KMS-11 (cell line): ENCODE results near the gene FMNL2.

ENCODE experiments used
- H2AFZ ChIP-seq: fragments of 200-600 bp; sonication (generic); 2 replicates; pipeline ENCODE4 v1.6.1; 2016; ENCODE audit warnings: antibody characterized with exemption, mixed run types, low read depth
- H3K27ac ChIP-seq: fragments of 200-600 bp; sonication (generic); 2 replicates; pipeline ENCODE4 v1.6.1; 2016; ENCODE audit warnings: mild to moderate bottlenecking, mixed run types
- H3K27me3 ChIP-seq: fragments of 200-600 bp; sonication (generic); 2 replicates; pipeline ENCODE4 v1.6.1; 2017; ENCODE audit warnings: mild to moderate bottlenecking, low read depth, mixed run types, moderate library complexity; ENCODE audit not compliant: insufficient read depth
- H3K36me3 ChIP-seq: fragments of 200-600 bp; sonication (generic); 2 replicates; pipeline ENCODE4 v1.6.1; 2017; ENCODE audit warnings: mild to moderate bottlenecking, mixed run types; ENCODE audit not compliant: insufficient read depth
- H3K4me1 ChIP-seq: fragments of 200-600 bp; sonication (generic); 2 replicates; pipeline ENCODE4 v1.6.1; 2016; ENCODE audit warnings: mild to moderate bottlenecking, low read depth, mixed run types; ENCODE audit not compliant: poor library complexity, severe bottlenecking
- H3K4me2 ChIP-seq: fragments of 200-600 bp; sonication (generic); 2 replicates; pipeline ENCODE4 v1.7.0; 2016; ENCODE audit warnings: mild to moderate bottlenecking, mixed run types
- H3K4me3 ChIP-seq: fragments of 200-600 bp; sonication (generic); IDR thresholded peaks from 2 replicates; pipeline ENCODE4 v1.6.1; 2017; ENCODE audit warnings: low read depth, low read length, mixed read lengths; ENCODE audit not compliant: insufficient read depth
- H3K79me2 ChIP-seq: fragments of 200-600 bp; sonication (generic); 2 replicates; pipeline ENCODE4 v1.6.1; 2016; ENCODE audit warnings: low read depth, mixed run types; ENCODE audit not compliant: insufficient read depth
- H3K9ac ChIP-seq: fragments of 200-600 bp; sonication (generic); 2 replicates; pipeline ENCODE4 v1.6.1; 2016; ENCODE audit warnings: mild to moderate bottlenecking, mixed run types
- H4K20me1 ChIP-seq: fragments of 200-600 bp; sonication (generic); 2 replicates; pipeline ENCODE4 v1.6.1; 2016; ENCODE audit warnings: mild to moderate bottlenecking, mixed run types; ENCODE audit not compliant: insufficient read depth
- TF ChIP-seq, protein P1 (sequence below): fragments of 200-600 bp; sonication (generic); conservative IDR thresholded peaks from 2 replicates; pipeline ENCODE4 v1.6.1; 2017; ENCODE audit warnings: low read depth, mild to moderate bottlenecking, antibody characterized with exemption, low read length, moderate library complexity, mixed read lengths

FMNL2 gene

GRCh38 chr2:152650768-152651371, 315.9 kb downstream of the FMNL2 start:
- no peak overlapping the region for H2AFZ ChIP-seq
- no peak overlapping the region for H3K4me2 ChIP-seq
- no peak overlapping the region for H3K4me3 ChIP-seq
- no peak overlapping the region for H3K27ac ChIP-seq
- no peaks in the 10 kb centered on the region; the same call in 1 of the 2 replicates for H3K36me3 ChIP-seq
- TF ChIP-seq, protein P1, sequence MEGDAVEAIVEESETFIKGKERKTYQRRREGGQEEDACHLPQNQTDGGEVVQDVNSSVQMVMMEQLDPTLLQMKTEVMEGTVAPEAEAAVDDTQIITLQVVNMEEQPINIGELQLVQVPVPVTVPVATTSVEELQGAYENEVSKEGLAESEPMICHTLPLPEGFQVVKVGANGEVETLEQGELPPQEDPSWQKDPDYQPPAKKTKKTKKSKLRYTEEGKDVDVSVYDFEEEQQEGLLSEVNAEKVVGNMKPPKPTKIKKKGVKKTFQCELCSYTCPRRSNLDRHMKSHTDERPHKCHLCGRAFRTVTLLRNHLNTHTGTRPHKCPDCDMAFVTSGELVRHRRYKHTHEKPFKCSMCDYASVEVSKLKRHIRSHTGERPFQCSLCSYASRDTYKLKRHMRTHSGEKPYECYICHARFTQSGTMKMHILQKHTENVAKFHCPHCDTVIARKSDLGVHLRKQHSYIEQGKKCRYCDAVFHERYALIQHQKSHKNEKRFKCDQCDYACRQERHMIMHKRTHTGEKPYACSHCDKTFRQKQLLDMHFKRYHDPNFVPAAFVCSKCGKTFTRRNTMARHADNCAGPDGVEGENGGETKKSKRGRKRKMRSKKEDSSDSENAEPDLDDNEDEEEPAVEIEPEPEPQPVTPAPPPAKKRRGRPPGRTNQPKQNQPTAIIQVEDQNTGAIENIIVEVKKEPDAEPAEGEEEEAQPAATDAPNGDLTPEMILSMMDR, result no peak
- peaks cover 5% of the 10 kb centered on the region for H3K4me1 ChIP-seq
- no peaks in the 10 kb centered on the region for H3K79me2 ChIP-seq
- H4K20me1 ChIP-seq, result no peaks in the 10 kb centered on the region
- H3K27me3 ChIP-seq, result no peaks in the 10 kb centered on the region
- H3K9ac ChIP-seq, result no peak overlapping the region

DNA sequence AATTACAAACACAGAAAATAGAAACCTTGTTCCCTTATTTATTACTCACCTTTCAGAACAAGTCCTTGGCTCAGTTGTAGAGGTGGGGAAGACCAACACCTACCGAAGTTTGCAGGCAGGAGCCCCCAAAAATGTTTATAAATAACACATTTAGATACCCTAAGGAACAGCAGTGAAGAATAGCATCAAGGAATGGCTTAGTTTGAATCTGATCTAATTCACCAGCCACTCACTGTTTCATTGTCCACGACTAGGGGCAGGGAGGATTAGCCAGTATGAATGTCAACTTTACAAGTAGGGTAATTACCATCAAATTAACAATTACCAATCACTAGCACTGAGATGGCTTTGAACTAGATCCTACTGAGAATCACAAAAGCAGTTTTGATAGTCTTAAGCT, 316.9 kb downstream of the FMNL2 start:
- Histone ChIP-seq H3K79me2 (no peaks in the 10 kb centered on the region), H3K36me3 (no peaks in the 10 kb centered on the region; the same call in 1 of the 2 replicates)

GRCh38 chr2:152655880-152656279, 320.9 kb downstream of the FMNL2 start:
- Histone ChIP-seq H3K4me1 (no peaks in the 10 kb centered on the region), H3K27ac (no peak overlapping the region), H3K4me2 (no peak overlapping the region), H3K4me3 (no peak overlapping the region), H3K9ac (no peak overlapping the region), H3K27me3 (no peaks in the 10 kb centered on the region), H3K36me3 (peaks cover 6% of the 10 kb centered on the region; the same call in 1 of the 2 replicates), H2AFZ (no peak overlapping the region), H4K20me1 (no peaks in the 10 kb centered on the region), H3K79me2 (no peaks in the 10 kb centered on the region)
- TF ChIP-seq, protein P1, result no peak

More for the DNA sequence above, 316.9 kb downstream of the FMNL2 start:
- H2AFZ ChIP-seq, result no peak overlapping the region
- no peak overlapping the region for H3K27ac ChIP-seq
- H3K9ac ChIP-seq, result no peak overlapping the region
- TF ChIP-seq, protein P1, result no peak
- H4K20me1 ChIP-seq, result no peaks in the 10 kb centered on the region
- H3K27me3 ChIP-seq, result no peaks in the 10 kb centered on the region
- H3K4me2 ChIP-seq, result no peak overlapping the region
- H3K4me1 ChIP-seq, result peaks cover 5% of the 10 kb centered on the region
- H3K4me3 ChIP-seq, result no peak overlapping the region

- H3K79me2 ChIP-seq, result no peaks in the 10 kb centered on the region
- H3K27ac ChIP-seq, result no peak overlapping the region
- H3K4me3 ChIP-seq, result no peak overlapping the region
- TF ChIP-seq, protein P1, result no peak
- H4K20me1 ChIP-seq, result no peaks in the 10 kb centered on the region
- H3K36me3 ChIP-seq, result peaks cover 7% of the 10 kb centered on the region; the same call in 1 of the 2 replicates
- no peak overlapping the region for H3K9ac ChIP-seq
- H3K4me2 ChIP-seq, result no peak overlapping the region
- H3K27me3 ChIP-seq, result no peaks in the 10 kb centered on the region
- H2AFZ ChIP-seq, result no peak overlapping the region
- H3K4me1 ChIP-seq, result no peaks in the 10 kb centered on the region
Observed at GRCh38 chr2:152657043-152657442, 322.1 kb downstream of the FMNL2 start.
